ENCODE data around the gene EDRF1. TPM values are rescaled to one million over a fixed set of nuclear protein-coding genes. Genes with fewer than 3 reads are reported as not detected.

The EDRF1 gene
- polyA plus RNA-seq, 2 of the 4 experiments (the other 2 are of a cell fraction), result 19.7 to 37.9 TPM

DNA sequence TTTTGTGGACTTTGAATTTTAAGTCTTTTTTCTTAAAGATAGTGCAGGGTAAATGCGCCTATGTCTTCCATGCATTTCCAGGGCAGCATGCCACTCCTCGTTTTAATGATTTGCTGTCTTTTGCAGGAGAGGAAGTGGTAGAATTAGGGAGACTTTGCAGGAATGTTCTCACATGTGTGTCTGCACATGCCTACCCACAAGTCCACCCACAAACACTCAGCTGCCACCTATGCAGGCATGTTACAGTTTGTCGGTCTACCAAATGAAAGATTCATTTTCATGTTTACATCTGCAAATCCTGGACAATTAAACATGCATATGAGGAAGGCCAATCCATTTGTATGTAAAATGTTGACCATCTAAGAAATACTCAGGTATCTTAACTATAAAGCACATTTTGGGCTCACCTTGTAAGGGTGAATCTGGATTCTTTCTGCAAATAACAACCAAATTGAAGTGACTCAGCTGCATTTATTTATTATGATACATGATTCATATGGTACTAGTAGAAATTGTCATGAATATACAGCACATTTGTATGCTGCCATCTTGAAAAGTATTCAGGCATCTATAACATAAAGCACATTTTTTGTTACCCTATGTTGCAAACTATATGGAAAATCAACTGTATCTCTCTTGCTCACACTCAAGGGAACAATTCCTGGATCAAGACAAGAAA is 31.9 kb upstream of the EDRF1 start:
- H3K4me1 ChIP-seq, result no peaks in the 10 kb centered on the region
- ChIA-PET POLR2A (no interaction called here), CTCF (interaction anchor here (0.6 to 1.2 kb wide), 2 partner anchors 526 to 974 kb away, joined by 4 to 5 read pairs; no protein-coding TSS in a partner anchor)
- no peak overlapping the region for H3K4me2 ChIP-seq
- no peak overlapping the region for H3K27ac ChIP-seq
- H3K4me3 ChIP-seq, result no peak overlapping the region
- no peak for TF ChIP-seq HOXA7 (CRISPR knock-in tag; IDR thresholded peaks at IDR 0.05)
- TF ChIP-seq RAD21 (conservative IDR thresholded peaks at IDR 0.05 in 1 of 2, IDR thresholded peaks at IDR 0.05 in 1 of 2), result no peak
- TF ChIP-seq BHLHE40 (IDR thresholded peaks at IDR 0.05; ENCODE audit: low read depth, low read length), result no peak
- no peak for TF ChIP-seq FOSL2 (IDR thresholded peaks at IDR 0.05)
- TF ChIP-seq FOSL2 (CRISPR knock-in tag; IDR thresholded peaks at IDR 0.05), result no peak
- no peak for TF ChIP-seq ZFP36 (IDR thresholded peaks at IDR 0.05; ENCODE audit: borderline replicate concordance, partially characterized antibody)
- TF ChIP-seq RCOR1 (IDR thresholded peaks at IDR 0.05; ENCODE audit: low read depth, low read length), result no peak
- TF ChIP-seq, protein P1, sequence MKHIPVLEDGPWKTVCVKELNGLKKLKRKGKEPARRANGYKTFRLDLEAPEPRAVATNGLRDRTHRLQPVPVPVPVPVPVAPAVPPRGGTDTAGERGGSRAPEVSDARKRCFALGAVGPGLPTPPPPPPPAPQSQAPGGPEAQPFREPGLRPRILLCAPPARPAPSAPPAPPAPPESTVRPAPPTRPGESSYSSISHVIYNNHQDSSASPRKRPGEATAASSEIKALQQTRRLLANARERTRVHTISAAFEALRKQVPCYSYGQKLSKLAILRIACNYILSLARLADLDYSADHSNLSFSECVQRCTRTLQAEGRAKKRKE (CRISPR knock-in tag; IDR thresholded peaks at IDR 0.05; ENCODE audit: low read depth), result no peak
- WGBS (ENCODE audit: missing lambda C conversion rate), result 58% methylated on average over 3 of the region's 3 CpGs
- no peak for ATAC-seq
- DNase-seq (ENCODE audit: low read depth in 1 of 2, low spot score in 1 of 2), result no peak
- FAIRE-seq, result no peak
- H3K9me3 ChIP-seq, result no peaks in the 10 kb centered on the region

DNA sequence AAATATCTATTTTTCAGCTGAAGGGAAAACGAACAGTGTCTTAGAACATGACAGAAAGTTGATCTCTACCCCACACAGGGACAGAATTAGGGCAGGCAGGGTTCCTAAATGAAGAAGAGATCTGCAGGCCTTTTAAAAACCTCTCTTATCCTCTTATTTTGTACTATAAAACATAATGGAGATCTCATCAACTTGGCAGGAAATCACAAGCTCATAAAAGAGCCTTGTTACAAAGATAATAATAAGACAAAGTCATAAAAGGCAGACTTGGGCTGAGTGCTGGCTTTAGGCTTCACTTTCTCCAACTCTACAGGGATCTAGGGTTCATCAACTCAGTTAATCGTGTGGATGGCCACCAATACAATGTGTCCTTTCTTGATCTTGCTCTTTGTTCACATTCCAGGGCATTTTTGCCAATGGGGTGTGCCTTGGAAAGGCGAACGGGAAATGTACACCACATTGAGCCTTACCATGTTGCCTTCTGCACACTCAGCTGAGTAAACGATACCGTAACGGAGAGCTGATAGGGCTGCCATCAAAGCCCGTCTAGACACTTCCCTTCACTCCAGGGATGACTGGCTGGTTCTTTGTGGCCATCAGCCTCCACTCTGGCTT is 29.4 kb upstream of the EDRF1 start:
- Histone ChIP-seq H3K9me3 (no peaks in the 10 kb centered on the region), H3K4me2 (no peak overlapping the region), H3K4me3 (no peak overlapping the region), H3K4me1 (peaks cover 7% of the 10 kb centered on the region), H3K27ac (no peak overlapping the region)
- FAIRE-seq, result no peak
- WGBS (ENCODE audit: missing lambda C conversion rate), result 72% methylated on average over 8 of the region's 8 CpGs
- TF ChIP-seq EHF (CRISPR knock-in tag; IDR thresholded peaks at IDR 0.05), result no peak
- no peak for TF ChIP-seq NPAS2 (CRISPR knock-in tag; IDR thresholded peaks at IDR 0.05; ENCODE audit: borderline replicate concordance)
- no peak for TF ChIP-seq EHMT2 (IDR thresholded peaks at IDR 0.05; ENCODE audit: low read depth)
- no peak for TF ChIP-seq CHD2 (IDR thresholded peaks at IDR 0.05; ENCODE audit: low read length, partially characterized antibody)
- TF ChIP-seq CHD4 (IDR thresholded peaks at IDR 0.05; ENCODE audit: borderline replicate concordance), result no peak
- no peak for TF ChIP-seq NFE2L2 (conservative IDR thresholded peaks at IDR 0.05; ENCODE audit: low read length)
- no peak for TF ChIP-seq HEYL (CRISPR knock-in tag; IDR thresholded peaks at IDR 0.05)
- POLR2A ChIA-PET, result no interaction called here
- CTCF ChIA-PET, result interaction anchor here (0.7 to 3.4 kb wide), 3 partner anchors 10 to 458 kb away, joined by 3 to 16 read pairs (median 4); no protein-coding TSS in a partner anchor
- ATAC-seq, result no peak
- no peak for DNase-seq (ENCODE audit: low read depth in 1 of 2, low spot score in 1 of 2)

DNA sequence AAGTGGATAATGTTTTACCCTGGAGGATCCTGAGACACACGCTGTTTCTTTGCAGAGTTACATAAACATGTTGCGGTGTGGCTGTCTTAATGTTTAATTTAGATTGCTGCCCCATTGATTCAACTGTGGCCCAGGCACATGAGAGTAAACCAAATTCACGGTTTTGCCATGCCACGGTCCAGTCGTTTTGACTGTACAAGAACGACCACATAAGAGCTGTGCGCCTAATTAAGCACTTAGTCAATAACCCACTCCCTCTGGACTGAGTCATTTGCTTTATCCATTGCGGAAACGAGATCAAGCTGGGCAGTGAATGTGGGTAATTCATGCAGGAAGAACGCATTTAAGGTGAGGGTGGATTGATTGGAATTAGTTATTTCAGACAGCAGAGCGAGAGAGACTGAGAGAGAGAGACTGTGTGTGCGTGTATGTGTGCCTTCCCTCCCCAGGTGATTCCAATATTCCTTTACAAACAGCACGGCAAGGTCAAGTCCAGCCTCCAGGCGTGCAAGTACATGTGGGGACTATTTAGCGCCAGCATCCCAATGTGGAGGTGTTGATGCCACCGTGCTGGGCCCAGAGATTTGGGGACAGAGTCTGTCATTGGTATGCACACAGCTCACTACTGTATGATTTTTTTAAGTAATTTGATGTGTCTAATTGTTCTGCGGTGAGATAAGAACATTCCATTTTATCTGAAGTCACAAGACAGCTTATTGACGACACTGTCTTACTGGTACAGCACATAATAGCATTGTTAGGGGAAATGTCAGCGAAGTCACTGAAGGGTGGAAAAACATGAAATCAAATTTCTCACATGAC is 28.1 kb upstream of the EDRF1 start:
- ATAC-seq, result no peak
- WGBS (ENCODE audit: missing lambda C conversion rate), result 73% methylated on average over 19 of the region's 19 CpGs

More for the DNA sequence above, 28.1 kb upstream of the EDRF1 start:
- peaks cover 15% of the 10 kb centered on the region for H3K4me1 ChIP-seq
- POLR2A ChIA-PET, result no interaction called here
- no peak overlapping the region for H3K4me2 ChIP-seq
- H3K4me3 ChIP-seq, result no peak overlapping the region
- no peak overlapping the region for H3K27ac ChIP-seq
- DNase-seq (ENCODE audit: low read depth in 1 of 2, low spot score in 1 of 2), result no peak
- H3K9me3 ChIP-seq, result no peaks in the 10 kb centered on the region
- TF ChIP-seq ZSCAN20 (CRISPR knock-in tag; IDR thresholded peaks at IDR 0.05) (no peak), HOXA7 (CRISPR knock-in tag; IDR thresholded peaks at IDR 0.05) (no peak), POLR2AphosphoS2 (conservative IDR thresholded peaks at IDR 0.05; ENCODE audit: low read length) (no peak), EP300 (IDR thresholded peaks at IDR 0.05) (no peak), SREBF2 (IDR thresholded peaks at IDR 0.05) (no peak), TFCP2L1 (CRISPR knock-in tag; IDR thresholded peaks at IDR 0.05) (no peak), SMC3 (IDR thresholded peaks at IDR 0.05) (no peak), FOSB (CRISPR knock-in tag; IDR thresholded peaks at IDR 0.05) (no peak), RCOR1 (IDR thresholded peaks at IDR 0.05; ENCODE audit: low read depth, low read length) (no peak), NFE2L2 (conservative IDR thresholded peaks at IDR 0.05; ENCODE audit: low read length) (no peak), RFX5 (IDR thresholded peaks at IDR 0.05) (no peak), HOXB13 (CRISPR knock-in tag; IDR thresholded peaks at IDR 0.05; ENCODE audit: low read depth) (no peak)
- TF ChIP-seq, protein P2, sequence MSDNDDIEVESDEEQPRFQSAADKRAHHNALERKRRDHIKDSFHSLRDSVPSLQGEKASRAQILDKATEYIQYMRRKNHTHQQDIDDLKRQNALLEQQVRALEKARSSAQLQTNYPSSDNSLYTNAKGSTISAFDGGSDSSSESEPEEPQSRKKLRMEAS (IDR thresholded peaks at IDR 0.05), result no peak
- no peak for FAIRE-seq
- CTCF ChIA-PET, result interaction anchor here (0.6 to 3.4 kb wide), 3 partner anchors 12 to 884 kb away, joined by 3 to 16 read pairs (median 3); no protein-coding TSS in a partner anchor

All from A549 (cell line).